ENCODE results near the gene SLC9A9.

The SLC9A9 gene

DNA sequence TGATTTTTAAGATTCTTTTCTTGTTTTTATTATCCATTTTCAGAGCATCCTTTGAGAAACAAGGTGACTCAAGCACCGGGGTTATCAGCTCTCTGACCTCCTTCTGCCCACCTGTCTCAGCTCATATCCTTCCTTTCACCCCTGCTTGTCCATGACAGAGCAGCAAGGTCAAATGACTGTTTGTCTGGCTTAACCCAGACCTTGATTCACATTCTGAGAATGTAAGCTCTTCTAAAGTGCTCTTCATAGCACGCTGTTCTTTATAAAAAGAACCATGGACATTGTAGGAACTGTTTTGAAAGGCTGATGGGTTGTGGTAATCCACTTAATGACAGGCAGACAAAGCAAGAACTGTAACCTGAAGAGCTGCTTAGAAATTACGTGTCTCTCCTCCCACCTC lies 606.2 kb downstream of the SLC9A9 start:
- no peak for DNase-seq (ENCODE audit: insufficient read length, low spot score)
- FAIRE-seq = no peak

DNA sequence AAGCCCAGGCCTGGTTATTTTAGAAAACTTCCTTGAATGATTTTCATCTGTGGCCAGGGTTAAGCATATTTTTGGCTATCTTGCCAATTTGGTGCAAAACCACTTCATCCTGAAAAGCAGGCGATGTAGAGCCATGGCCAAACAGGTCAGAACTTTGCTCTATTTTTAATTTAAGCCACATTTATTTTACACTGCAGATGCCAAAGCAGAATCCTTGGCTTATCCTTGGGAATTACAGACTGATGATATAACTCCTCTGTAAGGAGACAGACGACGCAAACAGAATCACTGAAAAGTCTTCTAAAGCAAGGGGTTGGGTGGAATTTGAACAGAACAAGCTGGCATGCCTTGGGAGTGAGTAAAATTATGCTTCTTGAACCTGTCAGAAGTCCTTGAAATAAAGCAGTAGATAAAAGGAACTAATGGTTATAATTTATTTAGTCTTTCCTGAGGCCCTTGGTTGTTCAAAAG lies 606.8 kb downstream of the SLC9A9 start:
- no peak for DNase-seq (ENCODE audit: insufficient read length, low spot score)
- no peak for FAIRE-seq

DNA sequence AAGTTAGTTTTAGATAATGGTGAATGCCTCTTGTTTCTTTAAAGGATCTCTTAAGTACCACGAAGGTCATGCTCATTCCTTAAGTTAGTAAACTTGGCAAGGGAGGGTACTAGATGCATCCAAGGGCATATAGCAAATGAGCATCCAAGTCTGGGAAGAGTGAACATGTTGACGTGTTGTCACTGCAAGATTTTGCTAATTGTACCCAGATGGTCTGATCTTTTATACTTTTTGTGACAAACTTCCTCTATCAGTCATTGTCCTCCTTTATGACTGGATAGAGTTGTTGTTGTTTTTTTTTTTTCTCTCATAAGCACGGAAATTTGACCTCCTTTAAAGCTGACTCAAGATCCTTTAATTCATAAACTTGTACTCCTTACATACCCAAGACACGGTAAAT lies 607.4 kb downstream of the SLC9A9 start:
- DNase-seq (ENCODE audit: insufficient read length, low spot score) = no peak
- no peak for FAIRE-seq

DNA sequence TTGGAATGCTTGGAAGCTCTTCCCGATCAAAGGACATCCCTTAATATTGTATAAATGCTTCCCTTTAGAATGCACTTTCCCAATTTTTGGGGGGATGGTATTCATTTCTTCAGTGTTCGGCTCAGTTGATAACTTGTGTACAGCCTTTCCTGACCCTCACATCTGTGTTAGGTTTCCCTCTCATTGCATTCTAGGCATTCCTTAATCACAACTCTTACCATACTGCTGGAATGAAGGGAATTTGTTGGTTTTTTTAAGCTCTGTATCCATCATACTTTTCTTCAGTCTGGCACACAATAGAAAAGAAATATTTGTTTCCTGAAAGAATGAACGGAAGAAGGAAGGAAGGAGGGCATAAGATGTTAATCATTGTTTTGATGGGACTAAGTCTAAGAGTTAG lies 609.2 kb downstream of the SLC9A9 start:
- no peak for FAIRE-seq
- DNase-seq (ENCODE audit: insufficient read length, low spot score) = no peak

DNA sequence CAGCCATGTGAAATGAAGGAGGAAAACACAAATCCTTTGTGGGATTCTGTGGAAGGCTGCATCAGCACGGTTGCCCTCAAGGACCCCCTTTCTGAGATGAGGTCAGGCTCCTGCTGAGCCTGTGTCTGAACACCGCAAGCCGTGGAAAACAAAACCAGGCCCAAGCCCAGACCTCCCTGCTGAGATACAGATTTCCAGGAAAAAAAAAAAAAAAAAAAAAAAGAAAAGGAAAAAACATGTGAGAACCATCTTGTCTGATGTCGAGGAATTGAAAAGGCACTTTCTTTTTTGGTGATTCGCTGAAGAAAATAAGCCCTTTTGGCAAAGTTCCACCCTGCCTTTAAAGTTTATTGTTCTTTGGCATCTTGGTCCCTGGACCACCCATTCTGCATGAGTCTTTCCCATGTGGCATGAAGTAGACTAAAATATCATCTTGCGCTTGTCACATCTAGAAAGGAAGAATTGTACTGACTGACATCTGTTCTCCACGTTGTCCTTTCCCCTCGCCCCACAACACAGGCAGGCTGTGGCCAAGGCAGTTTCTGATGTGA lies 611.1 kb downstream of the SLC9A9 start:
- DNase-seq (ENCODE audit: insufficient read length, low spot score) (no peak), FAIRE-seq (no peak)

DNA sequence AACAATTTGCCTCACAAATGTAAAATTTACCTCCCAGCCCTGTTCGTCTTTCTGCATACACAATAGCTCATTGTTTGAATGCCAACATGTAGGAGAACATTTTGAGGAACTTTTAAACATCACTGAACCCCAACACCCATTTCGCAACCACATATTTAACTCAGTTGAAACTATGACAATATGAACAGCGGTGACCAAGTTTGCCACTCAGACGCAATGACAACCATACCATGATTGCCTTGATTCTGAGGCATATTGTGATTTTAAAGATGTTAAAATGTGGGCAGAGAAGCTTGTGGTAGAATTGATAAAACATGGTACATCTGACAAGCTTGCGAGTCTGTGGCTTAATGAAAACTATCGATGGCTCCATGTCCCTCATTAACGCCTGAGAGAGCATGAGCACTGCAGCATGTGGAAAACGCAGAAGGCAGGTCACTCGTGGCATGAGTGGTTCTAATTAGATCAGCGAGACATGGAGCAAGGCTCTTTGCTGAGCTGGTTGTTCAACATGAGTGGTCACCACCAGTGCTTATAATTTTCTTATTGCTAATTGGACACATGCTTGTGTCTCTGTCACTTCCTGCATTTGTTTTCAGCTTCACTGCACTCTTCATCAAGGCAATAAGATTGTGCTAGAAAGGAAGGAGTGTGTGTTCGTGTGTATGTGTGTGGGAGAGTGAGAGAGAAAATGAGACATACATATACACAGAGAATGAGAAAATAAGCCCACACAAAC lies 611.9 kb downstream of the SLC9A9 start:
- DNase-seq (ENCODE audit: insufficient read length, low spot score) = no peak
- peak; percentile 74 for FAIRE-seq

DNA sequence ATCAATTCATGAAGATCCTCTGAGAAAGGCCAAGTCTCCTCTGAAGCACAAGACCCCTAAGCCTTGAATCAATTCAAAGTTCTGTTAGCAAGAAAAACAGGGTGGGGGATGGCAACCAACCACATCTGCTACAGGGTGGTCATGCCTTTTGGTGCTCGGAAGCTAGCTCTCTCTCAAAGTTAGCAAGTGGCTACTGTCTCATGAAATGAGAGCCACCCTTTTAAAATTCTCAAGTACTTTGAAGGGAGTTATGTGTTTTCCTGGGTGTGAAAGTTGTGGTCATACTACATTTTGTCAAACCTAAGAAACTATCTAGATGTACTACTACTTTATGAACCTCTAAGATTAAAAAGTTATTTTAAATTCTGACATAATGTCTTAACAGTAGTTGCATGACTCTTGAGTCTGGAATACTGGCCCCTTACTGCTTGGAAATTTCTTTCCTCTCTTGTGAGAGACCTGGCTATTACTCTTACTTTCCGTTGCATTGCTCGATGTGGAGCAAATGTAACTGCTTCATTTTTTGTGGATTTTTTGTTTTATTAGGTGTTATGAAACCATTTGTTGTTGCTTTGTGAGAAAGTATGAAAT lies 612.6 kb downstream of the SLC9A9 start:
- no peak for FAIRE-seq

DNA sequence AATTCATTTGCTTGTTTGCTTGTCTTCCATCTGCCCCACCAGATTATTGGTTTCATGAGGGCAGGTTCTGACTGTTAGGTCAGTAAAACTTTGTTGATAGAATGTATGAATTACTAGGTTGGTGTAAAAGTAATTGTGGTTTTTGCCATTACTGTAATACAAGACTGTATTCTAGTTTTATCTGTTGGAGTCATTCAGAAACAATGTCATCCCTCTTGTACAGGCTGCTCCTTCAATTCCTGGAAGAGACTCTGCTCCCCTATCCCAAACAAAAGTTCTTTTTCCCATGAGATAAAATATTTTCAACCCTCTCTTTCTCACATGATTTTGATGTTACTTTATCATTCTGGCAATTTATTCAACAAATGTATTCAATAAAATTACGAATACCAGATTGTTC lies 613.7 kb downstream of the SLC9A9 start:
- DNase-seq (ENCODE audit: insufficient read length, low spot score) (no peak), FAIRE-seq (no peak)

More for the DNA sequence above, 612.6 kb downstream of the SLC9A9 start:
- DNase-seq (ENCODE audit: insufficient read length, low spot score) = no peak

DNA sequence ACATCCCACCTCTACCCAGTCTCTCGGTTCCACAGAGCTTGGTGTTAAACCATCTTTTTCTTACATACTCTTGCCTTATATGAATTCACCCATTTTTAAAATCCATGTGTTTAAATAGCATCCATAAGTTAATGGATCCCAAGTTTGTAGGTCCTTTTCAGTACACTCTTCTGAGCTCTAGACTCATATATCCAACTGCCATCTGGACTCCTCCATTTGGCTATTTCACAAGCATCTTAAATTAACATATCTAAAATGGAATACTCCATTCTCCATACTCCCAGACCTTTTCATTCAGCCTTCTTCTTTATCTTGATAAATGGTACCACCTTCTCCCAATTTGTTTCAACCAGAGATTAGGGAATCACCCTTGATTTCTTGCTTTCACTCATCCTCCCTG lies 615.3 kb downstream of the SLC9A9 start:
- no peak for FAIRE-seq
- DNase-seq (ENCODE audit: insufficient read length, low spot score) = no peak

DNA sequence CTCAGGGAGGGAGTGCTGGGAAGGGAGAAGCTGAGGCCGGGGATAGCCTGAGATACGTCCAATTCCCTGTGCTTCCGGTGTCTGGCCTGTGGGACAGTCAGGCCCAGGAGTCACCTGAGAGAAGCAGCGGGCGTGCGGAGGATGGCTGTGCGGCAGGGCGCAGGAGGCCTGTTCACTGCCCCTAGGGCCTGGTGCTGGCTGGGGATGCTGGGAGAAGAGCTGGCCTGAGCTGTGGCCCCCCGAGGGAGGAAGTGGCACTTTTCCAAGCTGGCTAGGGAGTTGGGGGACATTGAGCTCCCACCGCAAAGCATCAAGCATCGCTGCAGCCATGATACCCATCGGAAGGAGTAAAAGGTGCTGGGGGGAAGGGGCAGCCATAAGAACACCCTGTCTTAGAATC lies 619.9 kb downstream of the SLC9A9 start:
- FAIRE-seq (no peak), DNase-seq (ENCODE audit: insufficient read length, low spot score) (no peak)

DNA sequence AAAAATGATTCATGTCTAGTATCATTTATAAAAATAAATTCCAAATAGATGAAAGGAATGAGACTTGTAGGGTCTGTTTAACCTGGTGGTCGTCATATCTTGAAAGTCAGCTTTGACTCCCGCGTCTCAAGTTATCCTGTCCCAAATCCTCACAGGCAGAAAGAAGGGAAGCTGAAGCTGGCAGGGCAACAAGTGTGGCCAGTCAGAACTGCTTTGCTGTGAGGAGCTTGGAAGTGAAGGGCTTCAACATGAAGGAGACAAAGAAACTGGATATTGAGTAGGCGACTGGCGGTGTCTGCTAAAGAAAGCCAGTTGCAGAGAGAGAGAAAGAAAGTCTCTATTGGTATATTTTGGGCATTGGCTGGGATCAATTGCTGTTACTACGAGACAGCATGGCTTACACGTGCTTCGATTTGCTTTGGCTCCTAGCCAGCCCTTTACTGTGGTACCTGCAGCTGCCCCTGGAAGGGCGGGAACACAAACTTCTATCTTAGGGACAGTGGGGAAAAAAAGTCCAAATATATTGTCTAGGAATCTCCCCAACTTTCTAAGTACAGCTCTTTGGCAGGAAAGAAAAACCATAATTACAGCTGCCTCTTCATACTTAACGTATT lies 621.5 kb downstream of the SLC9A9 start:
- FAIRE-seq (no peak), DNase-seq (ENCODE audit: insufficient read length, low spot score) (no peak)

DNA sequence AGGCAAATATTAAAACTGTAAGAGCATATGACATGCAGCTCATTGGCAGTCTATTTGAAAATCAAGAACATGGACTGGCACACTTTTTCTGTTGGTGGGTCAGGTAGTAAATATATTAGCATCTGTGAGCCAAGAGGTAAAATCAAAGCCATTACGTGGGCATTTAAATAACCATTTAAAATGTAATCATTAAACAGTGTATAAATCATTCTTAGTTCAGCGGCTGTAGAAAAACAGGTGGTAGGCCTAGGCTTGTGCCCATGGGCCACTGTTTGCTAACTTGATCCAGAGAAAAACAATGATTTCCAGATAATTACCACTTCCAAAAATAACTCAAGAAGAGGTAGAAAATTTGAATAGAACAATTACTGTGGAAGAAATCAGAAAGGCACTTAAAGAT lies 623.6 kb downstream of the SLC9A9 start:
- FAIRE-seq = no peak
- DNase-seq (ENCODE audit: insufficient read length, low spot score) = no peak

DNA sequence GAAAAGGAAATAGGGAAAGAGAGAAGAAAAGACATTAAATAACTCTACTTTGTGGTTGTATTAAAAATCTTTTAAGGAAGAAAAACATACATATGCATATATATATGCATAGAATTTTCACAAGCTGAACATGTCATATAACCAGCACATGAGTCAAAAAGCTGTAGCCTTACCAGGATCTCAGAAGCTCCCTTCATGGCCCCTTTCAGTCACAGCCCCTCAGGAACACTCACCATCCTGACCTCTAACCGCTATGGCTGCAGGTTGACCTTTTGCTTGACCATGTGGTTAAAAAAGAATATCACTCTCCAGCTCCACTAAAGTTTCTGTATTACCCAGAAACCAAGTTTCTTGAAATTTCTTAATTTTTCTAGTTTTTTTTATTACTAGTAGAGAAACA lies 625.3 kb downstream of the SLC9A9 start:
- no peak for DNase-seq (ENCODE audit: insufficient read length, low spot score)
- no peak for FAIRE-seq

DNA sequence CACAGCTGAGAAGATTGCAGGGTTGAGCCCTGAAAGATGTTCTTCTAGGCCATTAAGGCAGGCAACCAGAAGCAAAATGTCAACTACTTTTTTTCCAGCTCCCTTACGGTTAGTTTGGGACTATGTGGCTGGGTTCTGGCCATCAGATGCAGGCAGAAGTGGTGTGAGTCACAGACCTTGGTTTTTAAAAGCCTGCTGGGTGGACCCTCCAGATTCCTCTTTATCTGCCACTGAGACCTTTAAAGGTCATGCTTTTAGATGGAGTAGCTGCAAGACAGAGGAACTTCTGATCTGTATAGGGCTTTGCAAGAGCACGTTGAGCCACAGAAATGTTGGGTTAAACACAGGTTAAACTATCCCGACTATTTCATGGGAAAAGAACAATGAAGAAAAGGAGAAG lies 625.8 kb downstream of the SLC9A9 start:
- DNase-seq (ENCODE audit: insufficient read length, low spot score) = no peak
- FAIRE-seq = no peak

DNA sequence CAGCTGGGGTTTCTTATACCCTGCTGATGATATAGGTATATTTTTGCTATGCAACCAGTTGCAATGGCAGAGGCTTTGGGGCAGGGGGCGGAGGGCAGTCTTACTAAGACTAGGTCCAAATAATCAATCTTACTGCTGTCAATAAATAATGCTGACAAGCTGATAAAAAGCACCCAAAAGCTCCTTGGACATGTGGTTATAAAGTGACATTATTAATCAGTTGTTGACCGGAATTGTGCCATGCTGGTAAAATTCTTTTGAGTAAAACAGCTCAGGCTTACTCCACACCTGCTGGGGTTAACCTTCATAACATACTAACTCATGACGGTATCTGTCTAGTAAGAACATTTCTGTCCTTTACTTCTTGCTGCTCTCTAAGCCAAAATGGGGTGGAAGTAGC lies 626.8 kb downstream of the SLC9A9 start:
- DNase-seq (ENCODE audit: insufficient read length, low spot score) (no peak), FAIRE-seq (no peak)

DNA sequence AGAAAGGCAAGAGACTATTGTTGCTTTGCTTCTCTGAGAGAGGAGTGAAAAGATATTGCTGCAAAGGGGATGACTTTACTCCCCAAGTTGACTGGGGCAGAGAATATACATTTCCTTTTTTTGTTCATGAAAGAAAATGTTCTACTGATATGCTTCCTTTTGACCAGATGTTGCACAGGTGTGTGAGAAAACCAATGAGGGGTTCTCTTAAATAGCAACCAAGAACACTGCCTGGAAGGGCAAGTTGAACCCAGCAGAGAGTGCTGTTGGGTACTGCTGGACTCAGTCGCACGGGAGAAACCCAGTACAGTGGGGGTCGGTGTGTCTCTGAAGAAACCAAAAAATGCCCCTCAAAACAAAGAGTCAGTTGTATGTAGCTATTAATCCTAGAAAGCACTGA lies 627.5 kb downstream of the SLC9A9 start:
- no peak for DNase-seq (ENCODE audit: insufficient read length, low spot score)
- no peak for FAIRE-seq

DNA sequence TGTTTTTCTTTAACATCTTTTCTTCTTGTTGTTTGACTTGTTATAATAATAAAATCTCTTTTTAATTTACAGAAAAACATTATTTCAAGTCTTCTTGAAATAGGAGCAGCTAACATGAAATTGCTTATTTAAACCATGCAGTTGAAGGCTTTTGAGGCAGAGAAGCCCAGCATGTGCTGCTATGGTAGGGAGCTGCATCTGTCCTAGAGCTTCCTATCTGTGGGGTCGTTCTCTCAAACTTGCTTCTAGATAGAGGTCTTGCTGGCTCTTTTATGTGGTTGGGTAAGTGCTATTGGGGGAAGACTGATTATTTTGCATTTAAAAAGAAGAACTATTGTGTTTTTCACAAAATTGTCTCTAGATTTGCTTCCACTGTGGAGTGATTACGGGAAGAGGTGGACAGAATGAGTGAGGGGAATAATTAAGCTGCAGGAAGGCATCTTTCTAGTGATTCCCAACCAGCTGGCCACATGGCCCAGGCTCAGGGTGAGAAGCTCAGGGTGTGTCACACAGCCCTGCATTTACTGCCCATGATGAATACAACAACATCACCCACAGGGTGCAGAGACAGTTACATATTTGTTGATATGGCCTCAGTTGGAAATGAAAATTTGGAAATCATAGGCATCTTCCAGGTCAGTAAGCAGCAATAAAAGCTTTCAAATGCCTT lies 630.0 kb downstream of the SLC9A9 start:
- FAIRE-seq = no peak
- DNase-seq (ENCODE audit: insufficient read length, low spot score) = no peak

DNA sequence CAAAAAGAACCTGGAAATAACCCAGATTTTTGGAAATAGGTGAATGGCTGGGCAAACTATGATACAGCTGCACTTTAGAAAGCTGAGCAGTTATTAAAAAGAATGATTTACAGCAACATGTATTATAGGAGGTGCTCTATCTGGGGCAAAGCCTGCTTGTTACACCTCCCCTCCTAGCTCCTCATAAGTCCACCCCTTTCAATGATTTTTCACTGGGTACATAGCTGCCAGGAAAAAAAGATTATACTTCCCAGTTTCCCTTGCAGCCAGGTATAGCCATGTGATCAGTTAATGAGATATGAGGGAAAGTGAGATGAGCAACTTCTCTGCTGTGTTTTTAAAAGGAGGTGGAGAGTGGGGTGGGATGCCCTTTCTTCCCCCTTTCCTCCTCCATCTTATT lies 631.0 kb downstream of the SLC9A9 start:
- FAIRE-seq (no peak), DNase-seq (ENCODE audit: insufficient read length, low spot score) (no peak)

DNA sequence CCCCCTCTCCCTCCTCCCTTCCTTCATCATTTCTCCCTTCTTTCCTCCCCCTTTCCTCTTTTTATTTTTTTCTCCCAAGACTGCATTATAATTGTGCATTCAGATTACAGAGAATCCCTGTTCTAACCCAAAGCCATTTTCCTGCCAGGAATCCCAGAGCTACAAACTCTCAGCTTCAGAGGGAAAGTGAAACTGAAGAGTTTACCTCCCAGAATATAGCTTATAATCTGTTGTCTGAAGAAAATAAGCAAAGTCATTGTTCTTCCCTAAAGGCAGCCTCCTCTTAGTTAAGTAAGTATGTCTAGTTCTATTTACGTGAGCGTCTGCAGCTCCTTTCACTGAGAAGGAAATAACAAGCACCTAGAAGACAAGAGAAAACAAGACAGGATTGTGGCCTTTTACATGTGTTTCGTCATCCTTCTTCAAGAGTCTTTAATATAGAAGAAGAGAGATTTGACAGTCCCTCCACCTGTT lies 631.5 kb downstream of the SLC9A9 start:
- DNase-seq (ENCODE audit: insufficient read length, low spot score) (no peak), FAIRE-seq (no peak)

All from HTR-8/SVneo (cell line).